ENCODE results near the gene CUBN. TPM values are rescaled to one million over a fixed set of nuclear protein-coding genes. Genes with fewer than 3 reads are reported as not detected.
A peak's percentile ranks its signal among the peaks of the same experiment; 100 is the strongest.

CUBN gene
- total and polyA plus RNA-seq, 8 donors: under 0.01 to 16.3 (median 1.2) TPM

DNA sequence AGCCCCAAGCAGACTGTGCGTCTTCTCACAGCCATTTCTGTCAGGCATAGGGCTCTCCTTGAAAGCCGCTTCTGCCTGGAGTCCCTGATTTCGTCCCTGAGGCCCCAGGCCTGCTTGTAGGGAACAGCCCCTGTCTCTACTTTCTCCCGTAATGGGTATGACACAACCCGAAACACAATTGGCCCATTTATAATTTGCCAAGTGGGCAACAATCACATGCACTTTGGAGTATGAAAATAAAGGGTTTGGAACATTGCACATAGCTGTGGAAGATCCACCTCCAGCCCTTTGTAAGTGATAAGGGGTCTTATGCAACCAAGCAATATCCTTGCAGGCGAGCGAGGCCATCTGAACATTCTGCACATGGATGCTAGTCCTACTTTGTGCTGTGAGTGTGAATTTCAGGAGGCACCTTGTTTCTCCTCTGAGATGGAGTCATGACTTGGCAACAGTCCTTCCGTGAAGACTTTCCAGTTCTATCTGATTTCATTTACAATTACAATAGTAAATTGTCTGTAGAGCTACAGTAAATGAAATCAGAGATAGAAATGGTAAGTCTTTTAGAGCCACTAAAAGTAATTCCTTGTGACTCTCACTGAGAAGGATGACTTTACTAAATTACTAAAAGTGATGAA, 141.5 kb downstream of the CUBN start:
- Histone ChIP-seq H3K4me3 (no peak overlapping the region), H3K27me3 (no peaks in the 10 kb centered on the region), H3K4me1 (peaks cover 3 to 22% (median 13%) of the 10 kb centered on the region in 4 donors), H3K9me3 (no peaks in the 10 kb centered on the region), H3K36me3 (no peaks in the 10 kb centered on the region), H3K27ac (peak overlapping the region in 4 of 5 donors; percentile 50 to 76 (median 70))
- no peak for DNase-seq
- intact Hi-C loops (cut with DNase I; ENCODE audit: low total_unique reads): no loop called here
- TF ChIP-seq, protein P1, sequence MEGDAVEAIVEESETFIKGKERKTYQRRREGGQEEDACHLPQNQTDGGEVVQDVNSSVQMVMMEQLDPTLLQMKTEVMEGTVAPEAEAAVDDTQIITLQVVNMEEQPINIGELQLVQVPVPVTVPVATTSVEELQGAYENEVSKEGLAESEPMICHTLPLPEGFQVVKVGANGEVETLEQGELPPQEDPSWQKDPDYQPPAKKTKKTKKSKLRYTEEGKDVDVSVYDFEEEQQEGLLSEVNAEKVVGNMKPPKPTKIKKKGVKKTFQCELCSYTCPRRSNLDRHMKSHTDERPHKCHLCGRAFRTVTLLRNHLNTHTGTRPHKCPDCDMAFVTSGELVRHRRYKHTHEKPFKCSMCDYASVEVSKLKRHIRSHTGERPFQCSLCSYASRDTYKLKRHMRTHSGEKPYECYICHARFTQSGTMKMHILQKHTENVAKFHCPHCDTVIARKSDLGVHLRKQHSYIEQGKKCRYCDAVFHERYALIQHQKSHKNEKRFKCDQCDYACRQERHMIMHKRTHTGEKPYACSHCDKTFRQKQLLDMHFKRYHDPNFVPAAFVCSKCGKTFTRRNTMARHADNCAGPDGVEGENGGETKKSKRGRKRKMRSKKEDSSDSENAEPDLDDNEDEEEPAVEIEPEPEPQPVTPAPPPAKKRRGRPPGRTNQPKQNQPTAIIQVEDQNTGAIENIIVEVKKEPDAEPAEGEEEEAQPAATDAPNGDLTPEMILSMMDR (IDR thresholded peaks at IDR 0.05): no peak
- TF ChIP-seq POLR2AphosphoS5 (IDR thresholded peaks at IDR 0.05) (no peak), EP300 (IDR thresholded peaks at IDR 0.05) (no peak), POLR2A (IDR thresholded peaks at IDR 0.05) (no peak)
- 90 to 95% (median 92%) methylated on average over 8 of the region's 8 CpGs for WGBS, 5 donors

DNA sequence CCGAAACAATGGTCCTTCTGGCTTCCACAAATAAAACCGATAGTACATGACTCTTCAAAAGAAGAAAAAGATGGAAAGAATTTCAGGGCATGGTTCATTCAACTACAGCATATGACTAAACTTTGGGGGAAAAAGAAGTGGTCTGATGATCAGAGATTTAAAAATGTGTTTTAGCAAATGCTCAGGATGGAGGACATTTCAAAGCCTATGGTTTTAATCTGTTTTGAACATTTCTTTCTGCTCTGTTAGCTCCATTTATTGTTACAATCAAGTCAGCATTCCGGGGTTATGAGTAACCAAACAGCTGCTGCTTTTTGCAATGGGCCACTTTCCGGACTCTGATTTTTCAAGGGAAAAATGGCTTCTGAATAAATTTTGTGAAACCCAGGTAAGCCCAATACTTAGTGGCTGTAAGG, 142.4 kb downstream of the CUBN start:
- no peak for DNase-seq
- Histone ChIP-seq H3K27ac (peak overlapping the region in 4 of 5 donors; percentile 50 to 76 (median 70)), H3K4me3 (no peak overlapping the region), H3K27me3 (no peaks in the 10 kb centered on the region), H3K36me3 (no peaks in the 10 kb centered on the region), H3K4me1 (peaks cover 3 to 22% (median 13%) of the 10 kb centered on the region in 4 donors), H3K9me3 (no peaks in the 10 kb centered on the region)
- intact Hi-C loops (cut with DNase I; ENCODE audit: low total_unique reads): no loop called here
- WGBS, 5 donors: 26 to 44% (median 38%) methylated on average over 4 of the region's 4 CpGs
- TF ChIP-seq, protein P1 (IDR thresholded peaks at IDR 0.05): no peak
- TF ChIP-seq POLR2AphosphoS5 (IDR thresholded peaks at IDR 0.05) (no peak), POLR2A (IDR thresholded peaks at IDR 0.05) (no peak), EP300 (IDR thresholded peaks at IDR 0.05) (no peak)

DNA sequence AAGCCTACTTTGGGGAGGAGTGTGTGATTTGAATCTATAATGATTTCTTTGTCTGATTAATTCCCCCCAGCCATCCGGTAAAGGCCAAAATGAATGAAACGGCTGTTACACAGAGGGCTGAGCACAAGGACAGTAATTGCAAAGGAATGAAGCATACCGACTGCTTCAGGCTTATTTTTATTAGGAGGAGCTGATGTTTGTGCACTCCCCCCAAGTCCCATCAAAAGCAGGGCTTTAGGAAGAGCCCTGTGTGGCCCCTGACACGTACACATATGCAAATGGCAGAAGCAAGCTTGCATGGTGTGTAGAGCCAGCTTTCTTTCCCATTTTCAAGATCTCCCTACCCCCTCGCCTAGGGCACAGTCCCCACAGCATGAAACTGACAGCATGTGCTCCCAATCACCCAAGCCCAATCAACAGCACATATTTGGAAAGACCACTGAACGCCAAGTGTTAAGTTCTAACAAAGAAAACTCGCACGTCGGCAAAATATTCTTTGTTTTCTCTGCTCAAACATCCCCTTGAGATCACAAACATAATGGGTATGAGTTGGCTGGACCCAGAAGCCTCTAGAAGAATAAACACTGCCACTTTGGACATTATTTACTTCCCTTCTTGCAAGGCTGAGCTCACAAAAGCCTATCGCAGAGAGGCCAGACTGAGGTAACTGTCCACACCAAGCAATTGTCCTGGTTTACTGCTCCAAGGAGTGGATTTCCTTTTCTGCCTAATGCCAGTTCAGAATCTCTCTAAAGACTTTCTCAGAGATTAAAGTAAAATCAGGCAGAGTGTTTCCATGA, 143.0 kb downstream of the CUBN start:
- WGBS, 5 donors: 23 to 47% (median 40%) methylated on average over 10 of the region's 10 CpGs
- peaks cover 3 to 22% (median 13%) of the 10 kb centered on the region in 4 donors for H3K4me1 ChIP-seq
- intact Hi-C loops (cut with DNase I; ENCODE audit: low total_unique reads): no loop called here

DNA sequence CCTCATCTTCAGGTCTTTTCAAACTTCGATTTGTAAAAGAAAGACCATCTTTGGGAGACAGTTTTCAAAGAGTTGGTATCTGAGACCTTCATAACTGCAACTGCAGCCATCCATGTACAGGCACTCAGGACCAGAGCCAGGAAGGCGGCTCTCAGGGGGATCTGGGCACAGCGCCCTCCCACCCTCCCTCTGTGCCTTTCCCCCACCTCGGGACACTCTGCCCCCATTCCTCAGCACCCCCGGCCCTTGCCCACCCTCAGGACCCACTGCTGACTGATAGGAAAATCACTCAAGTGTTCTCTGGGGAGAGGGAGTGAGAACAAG, 143.6 kb downstream of the CUBN start:
- 62 to 76% (median 71%) methylated on average over 5 of the region's 5 CpGs for WGBS, 5 donors
- no peaks in the 10 kb centered on the region for H3K9me3 ChIP-seq
- intact Hi-C loops (cut with DNase I; ENCODE audit: low total_unique reads): no loop called here
- H3K36me3 ChIP-seq: no peaks in the 10 kb centered on the region
- peaks cover 3 to 22% (median 13%) of the 10 kb centered on the region in 4 donors for H3K4me1 ChIP-seq
- H3K4me3 ChIP-seq: no peak overlapping the region
- H3K27me3 ChIP-seq: no peaks in the 10 kb centered on the region
- peak overlapping the region in 4 of 5 donors; percentile 44 to 76 (median 63) for H3K27ac ChIP-seq
- TF ChIP-seq POLR2AphosphoS5 (IDR thresholded peaks at IDR 0.05) (no peak), POLR2A (IDR thresholded peaks at IDR 0.05) (no peak), EP300 (IDR thresholded peaks at IDR 0.05) (no peak)
- TF ChIP-seq, protein P1 (IDR thresholded peaks at IDR 0.05): no peak
- no peak for DNase-seq

More for the DNA sequence above, 143.0 kb downstream of the CUBN start:
- Histone ChIP-seq H3K27ac (peak overlapping the region; percentile 41 to 76 (median 63)), H3K9me3 (no peaks in the 10 kb centered on the region), H3K36me3 (no peaks in the 10 kb centered on the region), H3K27me3 (no peaks in the 10 kb centered on the region), H3K4me3 (no peak overlapping the region)
- TF ChIP-seq, protein P1 (IDR thresholded peaks at IDR 0.05): no peak
- TF ChIP-seq POLR2A (IDR thresholded peaks at IDR 0.05) (no peak), EP300 (IDR thresholded peaks at IDR 0.05) (no peak), POLR2AphosphoS5 (IDR thresholded peaks at IDR 0.05) (no peak)
- peak in 1 of 2 donors; percentile 54 for DNase-seq
